ENCODE data around the gene LIMS2.

- no peak for TF ChIP-seq CTCF (IDR thresholded peaks at IDR 0.05)
- no peak for TF ChIP-seq POLR2A (IDR thresholded peaks at IDR 0.05)
These were observed 43.8 kb downstream of the LIMS2 start for GRCh38 chr2:127631541-127631996.

Data from body of pancreas (tissue), 4 donors.